Ascending aorta (tissue), 2 donors: Measurements from ENCODE around the gene SEZ6L. TPM values are rescaled to one million over a fixed set of nuclear protein-coding genes. Genes with fewer than 3 reads are reported as not detected.

Experiments used
- DNase-seq, 2 donors: peaks; one replicate each; pipeline ENCODE4 v3.0.0-alpha.2; 2019; ENCODE audit warnings: low spot score in 2 of 2
- H3K27ac ChIP-seq, 2 donors: fragments of 200-600 bp; sonication (generic); one replicate each; pipeline ENCODE4 v1.5.1; 2016 to 2017; ENCODE audit warnings: mild to moderate bottlenecking in 1 of 2
- H3K27me3 ChIP-seq: fragments of 200-600 bp; sonication (generic); one replicate; pipeline ENCODE4 v1.5.1; 2017
- H3K36me3 ChIP-seq, 2 donors: fragments of 200-600 bp; sonication (generic); one replicate each; pipeline ENCODE4 v1.5.1; 2016
- H3K4me1 ChIP-seq, 2 donors: fragments of 200-600 bp; sonication (generic); one replicate each; pipeline ENCODE4 v1.5.1; 2016 to 2017; ENCODE audit warnings: mild to moderate bottlenecking in 1 of 2
- H3K4me3 ChIP-seq, 2 donors: fragments of 200-600 bp; sonication (generic); one replicate each; pipeline ENCODE4 v1.5.1; 2016 to 2017; ENCODE audit warnings: mild to moderate bottlenecking in 1 of 2
- H3K9me3 ChIP-seq, 2 donors: fragments of 200-600 bp; sonication (generic); one replicate each; pipeline ENCODE4 v1.5.1; 2016
- intact Hi-C: fragments of 100-400 bp; cut with DNase I; formaldehyde crosslinking; loops from one replicate; pipeline ENCODE4 v1.15.1; 2023
- total RNA-seq: library from RNA; depleted of rRNA; stranded (reverse); fragments of >200 nt; gene quantifications from one replicate; pipeline ENCODE4 v1.1.0, GENCODE V29; 2016
- TF ChIP-seq, protein P1 (sequence below), 3 experiments: fragments of 200-600 bp in 2 of 3; fragments of 450-650 bp in 1 of 3; sonication (generic) in 2 of 3; IDR thresholded peaks; one replicate each; pipeline ENCODE4 v1.5.1; 2016 to 2019; ENCODE audit warnings: antibody characterized with exemption in 3 of 3, mild to moderate bottlenecking in 1 of 3, moderate library complexity in 1 of 3

Gene SEZ6L
- total RNA-seq, 1 donor from 2014 or later = not detected

GRCh38 chr22:26327306-26327705 lies 158.0 kb downstream of the SEZ6L start:
- H3K9me3 ChIP-seq = no peaks in the 10 kb centered on the region
- no peak overlapping the region for H3K4me3 ChIP-seq
- no peak overlapping the region for H3K27ac ChIP-seq
- H3K4me1 ChIP-seq = no peaks in the 10 kb centered on the region
- H3K36me3 ChIP-seq = no peaks in the 10 kb centered on the region
- no peaks in the 10 kb centered on the region for H3K27me3 ChIP-seq
- TF ChIP-seq, protein P1, sequence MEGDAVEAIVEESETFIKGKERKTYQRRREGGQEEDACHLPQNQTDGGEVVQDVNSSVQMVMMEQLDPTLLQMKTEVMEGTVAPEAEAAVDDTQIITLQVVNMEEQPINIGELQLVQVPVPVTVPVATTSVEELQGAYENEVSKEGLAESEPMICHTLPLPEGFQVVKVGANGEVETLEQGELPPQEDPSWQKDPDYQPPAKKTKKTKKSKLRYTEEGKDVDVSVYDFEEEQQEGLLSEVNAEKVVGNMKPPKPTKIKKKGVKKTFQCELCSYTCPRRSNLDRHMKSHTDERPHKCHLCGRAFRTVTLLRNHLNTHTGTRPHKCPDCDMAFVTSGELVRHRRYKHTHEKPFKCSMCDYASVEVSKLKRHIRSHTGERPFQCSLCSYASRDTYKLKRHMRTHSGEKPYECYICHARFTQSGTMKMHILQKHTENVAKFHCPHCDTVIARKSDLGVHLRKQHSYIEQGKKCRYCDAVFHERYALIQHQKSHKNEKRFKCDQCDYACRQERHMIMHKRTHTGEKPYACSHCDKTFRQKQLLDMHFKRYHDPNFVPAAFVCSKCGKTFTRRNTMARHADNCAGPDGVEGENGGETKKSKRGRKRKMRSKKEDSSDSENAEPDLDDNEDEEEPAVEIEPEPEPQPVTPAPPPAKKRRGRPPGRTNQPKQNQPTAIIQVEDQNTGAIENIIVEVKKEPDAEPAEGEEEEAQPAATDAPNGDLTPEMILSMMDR (IDR thresholded peaks at IDR 0.05) = no peak
- no peak for DNase-seq
- intact Hi-C loops = no loop called here

- DNase-seq = no peak
- TF ChIP-seq, protein P1 (IDR thresholded peaks at IDR 0.05) = no peak
- H3K4me3 ChIP-seq = no peak overlapping the region
- H3K4me1 ChIP-seq = no peaks in the 10 kb centered on the region
- no peak overlapping the region for H3K27ac ChIP-seq
- no peaks in the 10 kb centered on the region for H3K27me3 ChIP-seq
- intact Hi-C loops = no loop called here
- H3K9me3 ChIP-seq = no peaks in the 10 kb centered on the region
- H3K36me3 ChIP-seq = no peaks in the 10 kb centered on the region
Measured at GRCh38 chr22:26328221-26328620, 159.0 kb downstream of the SEZ6L start.

GRCh38 chr22:26330971-26331625 lies 161.8 kb downstream of the SEZ6L start:
- Histone ChIP-seq H3K4me3 (no peak overlapping the region), H3K36me3 (no peaks in the 10 kb centered on the region), H3K27ac (no peak overlapping the region), H3K27me3 (no peaks in the 10 kb centered on the region), H3K4me1 (no peaks in the 10 kb centered on the region), H3K9me3 (no peaks in the 10 kb centered on the region)
- no peak for DNase-seq
- TF ChIP-seq, protein P1 (IDR thresholded peaks at IDR 0.05) = peak; percentile 44 to 66 (median 48)
- intact Hi-C loops = no loop called here

GRCh38 chr22:26333088-26333800 lies 164.0 kb downstream of the SEZ6L start:
- Histone ChIP-seq H3K36me3 (no peaks in the 10 kb centered on the region), H3K27me3 (no peaks in the 10 kb centered on the region), H3K4me1 (no peaks in the 10 kb centered on the region), H3K9me3 (no peaks in the 10 kb centered on the region), H3K4me3 (no peak overlapping the region), H3K27ac (no peak overlapping the region)
- intact Hi-C loops = no loop called here
- no peak for DNase-seq
- TF ChIP-seq, protein P1 (IDR thresholded peaks at IDR 0.05) = no peak

DNA sequence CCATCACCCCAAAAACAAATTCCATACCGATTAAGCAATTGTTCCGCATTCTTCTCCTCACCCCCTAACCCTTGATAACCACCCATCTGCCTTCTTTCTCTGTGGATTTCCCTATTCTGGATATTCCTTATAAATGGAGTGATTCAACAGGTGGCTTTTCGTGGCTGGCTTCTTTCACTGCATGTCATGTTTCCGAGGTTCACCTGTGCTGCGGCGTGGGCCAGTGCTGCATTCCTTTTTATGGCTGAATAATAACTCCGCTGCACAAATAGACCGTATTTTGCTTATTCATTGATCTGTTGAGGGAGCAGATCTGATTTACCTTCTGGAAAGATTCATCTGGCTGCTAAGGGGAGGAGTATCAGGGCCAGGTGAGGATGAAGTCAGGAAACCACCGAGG lies 165.0 kb downstream of the SEZ6L start:
- H3K27ac ChIP-seq = no peak overlapping the region
- DNase-seq = no peak
- H3K4me1 ChIP-seq = no peaks in the 10 kb centered on the region
- H3K27me3 ChIP-seq = no peaks in the 10 kb centered on the region
- intact Hi-C loops = no loop called here
- TF ChIP-seq, protein P1 (IDR thresholded peaks at IDR 0.05) = no peak
- no peak overlapping the region for H3K4me3 ChIP-seq
- H3K9me3 ChIP-seq = no peaks in the 10 kb centered on the region
- H3K36me3 ChIP-seq = no peaks in the 10 kb centered on the region
